AG09319 (cell line): ENCODE measurements around the gene BZW1.
"Not testable (repeated sequence)": the region's sequence is repeated elsewhere in the genome, so short reads cannot be mapped to it uniquely, and the experiment has no call there.

Experiments
- DNase-seq: peaks from one replicate; pipeline ENCODE4 v3.0.0-alpha.2; 2010; ENCODE audit warnings: low read depth; ENCODE audit errors: extremely low read depth
- TF ChIP-seq, protein P1 (sequence below): IDR thresholded peaks from 2 replicates; pipeline ENCODE4 v1.5.1; 2011; ENCODE audit warnings: low read depth, mild to moderate bottlenecking, inconsistent platforms, low read length, moderate library complexity

BZW1 gene

DNA sequence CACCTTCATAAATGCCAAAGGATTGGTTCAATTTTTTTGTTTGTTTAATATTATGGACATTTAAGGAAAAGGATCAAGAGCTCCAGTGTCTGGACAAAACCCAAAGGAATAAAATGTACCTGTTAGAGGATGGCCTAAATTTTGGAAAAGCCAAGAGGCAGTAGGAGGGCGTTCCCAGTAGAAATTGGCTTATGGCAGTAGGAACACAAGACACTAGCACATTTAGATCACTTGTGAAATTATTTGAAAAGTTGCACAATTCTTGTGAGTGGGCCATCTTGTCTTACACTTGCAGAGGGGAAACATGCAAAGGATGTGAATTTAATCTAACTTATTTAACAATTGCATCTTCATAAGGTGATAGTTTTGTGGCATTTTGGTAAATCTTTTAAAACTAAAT lies 3.2 kb downstream of the BZW1 start:
- TF ChIP-seq, protein P1, sequence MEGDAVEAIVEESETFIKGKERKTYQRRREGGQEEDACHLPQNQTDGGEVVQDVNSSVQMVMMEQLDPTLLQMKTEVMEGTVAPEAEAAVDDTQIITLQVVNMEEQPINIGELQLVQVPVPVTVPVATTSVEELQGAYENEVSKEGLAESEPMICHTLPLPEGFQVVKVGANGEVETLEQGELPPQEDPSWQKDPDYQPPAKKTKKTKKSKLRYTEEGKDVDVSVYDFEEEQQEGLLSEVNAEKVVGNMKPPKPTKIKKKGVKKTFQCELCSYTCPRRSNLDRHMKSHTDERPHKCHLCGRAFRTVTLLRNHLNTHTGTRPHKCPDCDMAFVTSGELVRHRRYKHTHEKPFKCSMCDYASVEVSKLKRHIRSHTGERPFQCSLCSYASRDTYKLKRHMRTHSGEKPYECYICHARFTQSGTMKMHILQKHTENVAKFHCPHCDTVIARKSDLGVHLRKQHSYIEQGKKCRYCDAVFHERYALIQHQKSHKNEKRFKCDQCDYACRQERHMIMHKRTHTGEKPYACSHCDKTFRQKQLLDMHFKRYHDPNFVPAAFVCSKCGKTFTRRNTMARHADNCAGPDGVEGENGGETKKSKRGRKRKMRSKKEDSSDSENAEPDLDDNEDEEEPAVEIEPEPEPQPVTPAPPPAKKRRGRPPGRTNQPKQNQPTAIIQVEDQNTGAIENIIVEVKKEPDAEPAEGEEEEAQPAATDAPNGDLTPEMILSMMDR: no peak
- DNase-seq: no peak

DNA sequence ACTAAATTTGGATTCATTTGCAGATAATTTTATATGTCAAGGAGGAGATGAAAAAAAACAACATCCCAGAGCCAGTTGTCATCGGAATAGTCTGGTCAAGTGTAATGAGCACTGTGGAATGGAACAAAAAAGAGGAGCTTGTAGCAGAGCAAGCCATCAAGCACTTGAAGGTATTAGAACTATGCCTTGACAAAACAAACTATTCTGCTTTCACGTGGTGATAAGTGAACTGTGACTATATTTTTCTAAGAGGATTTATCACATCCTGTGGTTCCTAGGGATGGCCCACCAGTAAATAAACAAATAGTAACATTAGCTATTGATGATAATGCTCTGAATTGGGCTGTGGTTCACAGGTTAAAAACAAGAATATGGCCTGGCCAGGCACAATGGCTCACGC lies 7.0 kb downstream of the BZW1 start:
- DNase-seq: not testable (repeated sequence)

DNA sequence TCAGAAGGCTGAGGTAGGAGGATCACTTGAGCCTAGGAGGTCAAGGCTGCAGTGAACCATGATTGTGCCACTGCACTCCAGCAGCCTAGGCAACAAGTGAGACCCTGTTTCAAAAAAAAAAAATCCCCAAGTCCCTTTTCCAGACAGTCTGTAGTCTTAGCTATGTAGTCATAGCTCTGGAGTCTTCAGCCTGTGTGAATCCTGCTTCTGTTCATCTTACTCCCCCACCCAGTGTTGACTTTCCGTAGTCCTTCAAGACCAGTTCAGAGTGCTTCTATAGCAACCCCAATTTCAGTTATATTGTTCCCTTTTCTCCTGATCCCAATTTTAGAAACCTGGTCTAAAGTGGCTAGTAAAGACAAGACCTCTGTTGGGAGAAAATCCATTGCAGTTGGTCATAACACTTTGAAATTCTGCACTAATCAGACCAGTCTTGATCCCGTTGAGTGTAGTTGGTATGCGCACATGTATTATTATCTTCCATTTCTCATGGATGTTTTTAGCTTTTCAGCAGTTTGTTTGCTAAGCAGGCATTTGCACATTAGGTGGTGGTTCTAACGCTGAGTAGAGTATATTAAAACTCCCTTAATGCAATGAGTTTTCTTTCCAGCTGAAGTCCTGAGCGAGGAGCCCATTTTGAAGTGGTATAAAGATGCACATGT lies 9.0 kb downstream of the BZW1 start:
- TF ChIP-seq, protein P1: no peak
- DNase-seq: no peak

DNA sequence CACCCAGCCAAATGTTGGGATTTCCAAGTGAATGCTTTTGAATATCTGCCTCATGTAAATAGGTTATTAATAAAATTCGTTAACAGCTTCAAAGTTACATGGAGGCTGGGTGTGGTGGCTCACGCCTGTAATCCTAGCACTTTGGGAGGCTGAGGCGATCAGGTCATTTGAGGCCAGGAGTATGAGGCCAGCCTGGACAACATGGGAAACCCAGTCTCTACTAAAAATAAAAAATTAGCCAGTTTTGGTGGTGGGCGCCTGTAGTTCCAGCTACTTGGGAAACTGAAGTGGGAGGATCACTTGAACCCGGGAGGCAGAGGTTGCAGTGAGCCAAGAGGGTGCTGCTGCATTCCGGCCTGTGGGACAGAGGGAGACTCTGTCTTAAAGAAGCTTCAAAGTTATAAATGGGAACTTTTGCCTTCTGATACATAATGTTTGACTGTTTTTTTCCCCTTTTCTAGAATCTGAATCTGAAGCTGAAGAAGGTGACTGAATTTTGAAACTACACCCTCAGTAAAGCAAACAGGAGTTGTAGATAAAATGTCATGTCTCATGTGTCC lies 10.1 kb downstream of the BZW1 start:
- TF ChIP-seq, protein P1: no peak
- no peak for DNase-seq

DNA sequence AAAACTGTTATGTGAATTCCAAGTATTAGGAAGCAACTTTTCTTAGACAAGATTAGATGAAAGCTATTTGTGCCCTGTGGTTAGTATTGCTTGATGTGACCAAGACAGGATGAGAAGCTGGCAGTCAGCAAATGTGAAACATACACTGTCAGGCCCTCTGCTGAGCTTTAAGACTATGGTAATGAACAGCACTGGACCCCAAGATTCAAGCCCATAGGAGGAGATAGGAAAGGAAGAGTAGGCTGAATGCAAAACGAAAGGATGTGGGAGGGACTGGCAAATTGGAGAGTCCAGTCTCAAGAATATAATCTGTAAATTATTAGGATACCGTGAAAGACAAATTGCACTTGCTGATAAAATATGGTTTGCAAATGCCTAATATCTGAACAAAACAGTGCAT lies 16.4 kb downstream of the BZW1 start:
- no peak for DNase-seq
- TF ChIP-seq, protein P1: no peak

DNA sequence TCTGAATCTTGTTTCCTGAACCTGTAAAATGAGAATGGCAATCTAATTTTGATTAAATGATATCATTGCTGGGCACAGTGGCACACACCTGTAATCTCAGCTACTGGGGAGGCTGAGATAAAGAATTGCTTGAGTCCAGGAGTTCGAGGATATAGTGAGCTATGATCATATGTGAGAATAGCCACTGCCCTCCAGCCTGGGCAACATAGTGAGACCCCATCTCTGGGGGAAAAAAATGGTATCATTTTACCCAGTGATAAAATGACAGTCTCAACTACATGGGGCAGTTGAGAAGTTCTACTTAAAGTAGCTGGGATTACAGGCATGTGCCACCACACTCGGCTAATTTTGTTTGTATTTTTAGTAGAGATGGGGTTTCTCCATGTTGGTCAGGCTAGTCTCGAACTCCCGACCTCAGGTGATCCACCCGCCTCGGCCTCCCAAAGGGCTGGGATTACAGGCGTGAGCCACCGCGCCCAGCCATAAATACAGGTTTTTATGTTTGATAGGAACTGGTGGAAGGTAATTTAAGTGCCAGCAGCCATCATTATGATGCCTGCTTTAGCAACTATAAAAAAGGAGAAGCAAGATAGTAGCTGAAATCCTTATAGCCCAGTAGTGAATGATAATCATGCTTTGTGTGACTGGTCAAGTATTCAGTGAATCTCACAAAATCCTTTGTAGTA lies 17.0 kb downstream of the BZW1 start:
- TF ChIP-seq, protein P1: no peak
- DNase-seq: no peak

DNA sequence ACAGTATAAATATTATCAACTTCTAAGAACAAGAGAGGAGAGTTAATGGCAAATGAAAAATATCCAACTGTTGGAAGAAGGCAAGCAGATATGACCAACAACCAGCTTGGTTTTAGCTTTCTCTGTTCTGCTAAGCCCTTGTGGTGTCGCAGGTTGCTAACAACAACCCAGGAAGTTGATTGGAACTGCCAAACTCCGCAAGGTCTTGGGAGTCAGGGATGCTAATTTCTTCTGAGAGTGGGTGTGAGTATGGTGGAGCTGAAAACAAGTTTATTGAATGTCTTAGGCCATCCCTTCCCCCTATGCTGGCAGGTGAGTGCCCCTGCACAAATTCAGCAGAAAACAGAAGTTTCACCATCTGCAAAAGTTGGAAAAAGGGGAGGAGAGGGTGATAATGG lies 17.5 kb downstream of the BZW1 start:
- TF ChIP-seq, protein P1: no peak
- DNase-seq: no peak
